ENCODE measurements around the gene ATP11B.

Gene ATP11B

GRCh38 chr3:182964179-182964578 is 170.9 kb downstream of the ATP11B start:
- DNase-seq, result no peak

GRCh38 chr3:182965861-182966366 is 172.6 kb downstream of the ATP11B start:
- DNase-seq, result no peak

GRCh38 chr3:182967218-182968204 is 174.2 kb downstream of the ATP11B start:
- no peak for DNase-seq

- DNase-seq, result no peak
Observed at GRCh38 chr3:182969277-182969676, 176.0 kb downstream of the ATP11B start.

GRCh38 chr3:182969853-182970252 is 176.5 kb downstream of the ATP11B start:
- DNase-seq, result no peak

GRCh38 chr3:182970811-182971418 is 177.6 kb downstream of the ATP11B start:
- DNase-seq, result no peak

All from DMS53 (cell line).